Transverse colon (tissue), 4 donors: Measurements from ENCODE around the gene MYO16. TPM values are rescaled to one million over a fixed set of nuclear protein-coding genes. Genes with fewer than 3 reads are reported as not detected.
A peak's percentile ranks its signal among the peaks of the same experiment; 100 is the strongest.

Source experiments
- DNase-seq: peaks from one replicate; pipeline ENCODE4 v3.0.0-alpha.2; 2019
- H3K27ac ChIP-seq, 4 donors: fragments of 200-600 bp; sonication (generic); 2 replicates each; pipeline ENCODE4 v1.5.1; 2016 to 2018; ENCODE audit warnings: inconsistent platforms in 4 of 4
- H3K27me3 ChIP-seq: fragments of 200-600 bp; sonication (generic); 2 replicates; pipeline ENCODE4 v1.5.1; 2017; ENCODE audit warnings: inconsistent platforms
- H3K36me3 ChIP-seq, 4 donors: fragments of 200-600 bp; sonication (generic); 2 replicates each; pipeline ENCODE4 v1.5.1; 2017 to 2019; ENCODE audit warnings: inconsistent platforms in 4 of 4
- H3K4me1 ChIP-seq, 4 donors: fragments of 200-600 bp; sonication (generic); 2 replicates each; pipeline ENCODE4 v1.5.1; 2017 to 2020; ENCODE audit warnings: inconsistent platforms in 4 of 4
- H3K4me3 ChIP-seq, 4 donors: fragments of 200-600 bp; sonication (generic); 1 replicate in 1 of 4; 2 replicates in 3 of 4; pipeline versions ENCODE4 v1.5.1 to v1.6.1; 2017 to 2019; ENCODE audit warnings: inconsistent platforms in 4 of 4
- H3K9me3 ChIP-seq, 2 donors: fragments of 200-600 bp; sonication (generic); 2 replicates each; pipeline ENCODE4 v1.5.1; 2017 to 2019; ENCODE audit warnings: inconsistent platforms in 2 of 2
- CTCF ChIP-seq, 5 experiments: fragments of 200-600 bp in 3 of 5; fragments of 450-650 bp in 2 of 5; sonication (generic) in 3 of 5; IDR thresholded peaks; 1 replicate in 2 of 5; 2 replicates in 3 of 5; pipeline ENCODE4 v1.5.1; 2016 to 2017; ENCODE audit warnings: antibody characterized with exemption in 5 of 5, inconsistent platforms in 3 of 5, mild to moderate bottlenecking in 2 of 5, moderate library complexity in 1 of 5
- EP300 ChIP-seq: sonication (generic); formaldehyde crosslinking; IDR thresholded peaks from one replicate; pipeline ENCODE4 v1.6.1; 2017; ENCODE audit warnings: antibody characterized with exemption, low read depth
- POLR2A ChIP-seq: fragments of 450-650 bp; IDR thresholded peaks from one replicate; pipeline ENCODE4 v1.6.1; 2016; ENCODE audit warnings: antibody characterized with exemption, mild to moderate bottlenecking, moderate library complexity
- POLR2AphosphoS5 ChIP-seq, 3 donors: sonication (generic); formaldehyde crosslinking; IDR thresholded peaks; one replicate each; pipeline ENCODE4 v1.6.1; 2016; ENCODE audit warnings: antibody characterized with exemption in 3 of 3
- WGBS, 2 donors: methylation state at CpG; one replicate each; pipeline ENCODE4 v1.1.5; 2018; ENCODE audit warnings: low coverage in 1 of 2; 5-methylcytosine and 5-hydroxymethylcytosine counted together
- in situ Hi-C, 4 donors: fragments of 200-750 bp; cut with MboI; loops; one replicate each; pipeline versions ENCODE4 v1.15.0 to v1.15.1; 2017; ENCODE audit warnings: low sequenced_read_pairs in 3 of 4, low pct_ligation_motif_present in 1 of 4, low pct_unique_long_range_greater_than_20kb in 1 of 4
- intact Hi-C: fragments of 100-400 bp; cut with DNase I; formaldehyde crosslinking; loops from one replicate; pipeline ENCODE4 v1.15.1; 2023; ENCODE audit warnings: low total_unique reads
- total RNA-seq, 4 donors: library from RNA; depleted of rRNA; stranded (reverse); fragments of >200 nt; gene quantifications; one replicate each; pipeline ENCODE4 v1.1.0, GENCODE V29; 2016

MYO16 gene
- total RNA-seq, 4 donors from 2014 or later, result under 0.01 to 3.4 TPM; not detected in 2

- no peaks in the 10 kb centered on the region for H3K36me3 ChIP-seq
- H3K4me3 ChIP-seq, result no peak overlapping the region
- H3K27ac ChIP-seq, result no peak overlapping the region
- intact Hi-C loops, result no loop called here
- H3K9me3 ChIP-seq, result peaks cover 0 to 5% of the 10 kb centered on the region in 2 donors
- H3K4me1 ChIP-seq, result no peaks in the 10 kb centered on the region
- H3K27me3 ChIP-seq, result no peaks in the 10 kb centered on the region
- 55 to 80% methylated on average over 1 of the region's 1 CpG for WGBS, 2 donors
- in situ Hi-C loops, result no loop called here
- no peak for DNase-seq
- TF ChIP-seq EP300 (no peak), POLR2AphosphoS5 (IDR thresholded peaks at IDR 0.05) (no peak), CTCF (IDR thresholded peaks at IDR 0.05) (no peak), POLR2A (no peak)
These were observed 623.9 kb downstream of the MYO16 start for GRCh38 chr13:109253316-109253715.

- DNase-seq, result no peak
- Histone ChIP-seq H3K4me1 (no peaks in the 10 kb centered on the region), H3K36me3 (no peaks in the 10 kb centered on the region), H3K27me3 (no peaks in the 10 kb centered on the region), H3K27ac (no peak overlapping the region), H3K4me3 (no peak overlapping the region), H3K9me3 (peaks cover 0 to 5% of the 10 kb centered on the region in 2 donors)
- no peak for TF ChIP-seq POLR2A
- no peak for TF ChIP-seq POLR2AphosphoS5 (IDR thresholded peaks at IDR 0.05)
- no peak for TF ChIP-seq EP300
- no peak for TF ChIP-seq CTCF (IDR thresholded peaks at IDR 0.05)
- intact Hi-C loops (no loop called here), in situ Hi-C loops (no loop called here)
- 20 to 45% methylated on average over 1 of the region's 1 CpG for WGBS, 2 donors
These were observed 624.9 kb downstream of the MYO16 start for GRCh38 chr13:109254274-109254673.

- peaks cover 0 to 5% of the 10 kb centered on the region in 2 donors for H3K9me3 ChIP-seq
- in situ Hi-C loops (no loop called here), intact Hi-C loops (no loop called here)
- no peak for DNase-seq
- no peaks in the 10 kb centered on the region for H3K4me1 ChIP-seq
- no peak overlapping the region for H3K4me3 ChIP-seq
- TF ChIP-seq POLR2AphosphoS5 (IDR thresholded peaks at IDR 0.05) (no peak), CTCF (IDR thresholded peaks at IDR 0.05) (no peak), EP300 (no peak), POLR2A (no peak)
- no peaks in the 10 kb centered on the region for H3K36me3 ChIP-seq
- H3K27me3 ChIP-seq, result no peaks in the 10 kb centered on the region
- H3K27ac ChIP-seq, result no peak overlapping the region
- WGBS, 2 donors, result 67 to 80% methylated on average over 4 of the region's 4 CpGs
These were observed 625.9 kb downstream of the MYO16 start for GRCh38 chr13:109255141-109255856.

GRCh38 chr13:109256866-109257760 lies 627.7 kb downstream of the MYO16 start:
- intact Hi-C loops, result no loop called here
- Histone ChIP-seq H3K36me3 (no peaks in the 10 kb centered on the region), H3K4me3 (no peak overlapping the region), H3K27me3 (no peaks in the 10 kb centered on the region), H3K27ac (peak overlapping the region in 2 of 4 donors; percentile 13 to 34), H3K4me1 (no peaks in the 10 kb centered on the region), H3K9me3 (peaks cover 0 to 5% of the 10 kb centered on the region in 2 donors)
- 23 to 25% methylated on average over 3 of the region's 3 CpGs for WGBS, 2 donors
- no peak for DNase-seq
- in situ Hi-C loops, result no loop called here
- peak; percentile 38 to 44 (median 38) for TF ChIP-seq POLR2AphosphoS5 (IDR thresholded peaks at IDR 0.05)
- TF ChIP-seq POLR2A, result no peak
